ENCODE measurements around the gene PAPOLA.

DNA sequence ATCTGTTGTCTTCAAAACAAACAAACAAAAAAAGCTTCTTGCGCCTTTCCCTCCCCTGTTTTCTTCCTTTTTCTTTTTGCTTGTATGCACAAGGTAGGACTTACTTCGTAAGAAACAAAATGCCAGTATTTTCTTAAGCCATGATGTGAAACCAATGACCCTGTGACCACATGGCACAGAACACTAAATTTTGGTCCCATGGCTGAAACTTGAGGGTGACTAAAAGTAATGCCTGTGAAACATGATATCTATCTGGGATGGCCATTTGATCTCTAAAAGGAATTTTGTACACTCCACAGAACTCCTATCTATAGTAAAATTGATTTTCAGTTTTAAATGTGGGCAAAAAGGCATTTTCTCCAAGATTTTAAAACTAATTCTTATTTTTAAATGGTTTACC lies 63.6 kb downstream of the PAPOLA start:
- TF ChIP-seq, protein P1, sequence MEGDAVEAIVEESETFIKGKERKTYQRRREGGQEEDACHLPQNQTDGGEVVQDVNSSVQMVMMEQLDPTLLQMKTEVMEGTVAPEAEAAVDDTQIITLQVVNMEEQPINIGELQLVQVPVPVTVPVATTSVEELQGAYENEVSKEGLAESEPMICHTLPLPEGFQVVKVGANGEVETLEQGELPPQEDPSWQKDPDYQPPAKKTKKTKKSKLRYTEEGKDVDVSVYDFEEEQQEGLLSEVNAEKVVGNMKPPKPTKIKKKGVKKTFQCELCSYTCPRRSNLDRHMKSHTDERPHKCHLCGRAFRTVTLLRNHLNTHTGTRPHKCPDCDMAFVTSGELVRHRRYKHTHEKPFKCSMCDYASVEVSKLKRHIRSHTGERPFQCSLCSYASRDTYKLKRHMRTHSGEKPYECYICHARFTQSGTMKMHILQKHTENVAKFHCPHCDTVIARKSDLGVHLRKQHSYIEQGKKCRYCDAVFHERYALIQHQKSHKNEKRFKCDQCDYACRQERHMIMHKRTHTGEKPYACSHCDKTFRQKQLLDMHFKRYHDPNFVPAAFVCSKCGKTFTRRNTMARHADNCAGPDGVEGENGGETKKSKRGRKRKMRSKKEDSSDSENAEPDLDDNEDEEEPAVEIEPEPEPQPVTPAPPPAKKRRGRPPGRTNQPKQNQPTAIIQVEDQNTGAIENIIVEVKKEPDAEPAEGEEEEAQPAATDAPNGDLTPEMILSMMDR (IDR thresholded peaks at IDR 0.05) = no peak
- TF ChIP-seq POLR2A (IDR thresholded peaks at IDR 0.05) (no peak), POLR2AphosphoS5 (IDR thresholded peaks at IDR 0.05) (no peak)

Measured in suprapubic skin (tissue), 4 donors.